ENCODE measurements around the gene CUTA. TPM values are rescaled to one million over a fixed set of nuclear protein-coding genes. Genes with fewer than 3 reads are reported as not detected.

CUTA gene
- total RNA-seq, 2 experiments from 2014 or later = 164 to 175 TPM

GRCh38 chr6:33410050-33410710 is 7.7 kb downstream of the CUTA start:
- Histone ChIP-seq H4K20me1 (ENCODE audit: insufficient read depth, low read length) (no peaks in the 10 kb centered on the region), H3K4me1 (ENCODE audit: insufficient read depth, low read length, poor library complexity, severe bottlenecking) (peaks cover 40% of the 10 kb centered on the region), H3K9me3 (ENCODE audit: low read length) (no peaks in the 10 kb centered on the region), H3K4me3 (ENCODE audit: low read depth, low read length, poor library complexity, severe bottlenecking) (peak overlapping the region; percentile 81), H3K27ac (ENCODE audit: low read depth, low read length, poor library complexity, severe bottlenecking) (peak overlapping the region; percentile 85), H3K36me3 (ENCODE audit: insufficient read depth, low read length) (peaks cover 72% of the 10 kb centered on the region), H3K4me2 (ENCODE audit: low read length) (peak overlapping the region; percentile 97), H3K9me2 (ENCODE audit: insufficient read depth, low read length) (no peaks in the 10 kb centered on the region), H2AFZ (ENCODE audit: low read length) (no peak overlapping the region), H3K79me2 (ENCODE audit: insufficient read depth, low read depth, low read length) (peaks cover 5% of the 10 kb centered on the region; the same call in 1 of the 2 replicates)
- intact Hi-C loops (cut with micrococcal nuclease; ENCODE audit: unreplicated experiment) = loop anchor here (1.0 to 10.0 kb wide), 3 partner anchors 19 to 205 kb away; partner anchors contain the start of genes HSD17B8, KIFC1, RING1 and RXRB
- ChIA-PET CTCF (ENCODE audit: unreplicated experiment) (interaction anchor here (0.6 kb wide), 1 partner anchor 21 kb away, joined by 14 read pairs; no protein-coding TSS in a partner anchor), POLR2A (no interaction called here)
- peak; percentile 97 for DNase-seq (ENCODE audit: low spot score)
- BruUV-seq (replicated peaks) = no TSS peak
- no peak for TF ChIP-seq EZH2phosphoT487 (IDR thresholded peaks at IDR 0.05; ENCODE audit: borderline replicate concordance, low read depth, low read length)
- no peak for TF ChIP-seq CTCF (conservative IDR thresholded peaks at IDR 0.05; ENCODE audit: low read length)

GRCh38 chr6:33407132-33407718 is 10.7 kb downstream of the CUTA start:
- no peak for DNase-seq (ENCODE audit: low spot score)
- Histone ChIP-seq H3K27ac (ENCODE audit: low read depth, low read length, poor library complexity, severe bottlenecking) (peak overlapping the region; percentile 26), H3K4me2 (ENCODE audit: low read length) (no peak overlapping the region), H3K79me2 (ENCODE audit: insufficient read depth, low read depth, low read length) (peaks cover 15% of the 10 kb centered on the region; the same call in 1 of the 2 replicates), H4K20me1 (ENCODE audit: insufficient read depth, low read length) (no peaks in the 10 kb centered on the region), H3K4me3 (ENCODE audit: low read depth, low read length, poor library complexity, severe bottlenecking) (no peak overlapping the region), H3K9me2 (ENCODE audit: insufficient read depth, low read length) (no peaks in the 10 kb centered on the region), H2AFZ (ENCODE audit: low read length) (no peak overlapping the region), H3K36me3 (ENCODE audit: insufficient read depth, low read length) (peaks cover 74% of the 10 kb centered on the region), H3K9me3 (ENCODE audit: low read length) (no peaks in the 10 kb centered on the region), H3K4me1 (ENCODE audit: insufficient read depth, low read length, poor library complexity, severe bottlenecking) (peaks cover 24% of the 10 kb centered on the region)
- ChIA-PET CTCF (ENCODE audit: unreplicated experiment) (no interaction called here), POLR2A (interaction anchor here (0.6 to 0.7 kb wide), 2 partner anchors 301 to 1008 kb away, joined by 3 read pairs; no protein-coding TSS in a partner anchor)
- intact Hi-C loops (cut with micrococcal nuclease; ENCODE audit: unreplicated experiment) = no loop called here
- no peak for TF ChIP-seq EZH2phosphoT487 (IDR thresholded peaks at IDR 0.05; ENCODE audit: borderline replicate concordance, low read depth, low read length)
- peak; percentile 60 for TF ChIP-seq CTCF (conservative IDR thresholded peaks at IDR 0.05; ENCODE audit: low read length)
- TSS peak; percentile 35 for BruUV-seq (replicated peaks)

- POLR2A ChIA-PET = no interaction called here
- no TSS peak for BruUV-seq (replicated peaks)
- intact Hi-C loops (cut with micrococcal nuclease; ENCODE audit: unreplicated experiment) = no loop called here
Measured at GRCh38 chr6:33406126-33406525, 11.8 kb downstream of the CUTA start.

More at GRCh38 chr6:33406126-33406525, 11.8 kb downstream of the CUTA start:
- no peaks in the 10 kb centered on the region for H3K9me2 ChIP-seq (ENCODE audit: insufficient read depth, low read length)
- no peak overlapping the region for H3K4me3 ChIP-seq (ENCODE audit: low read depth, low read length, poor library complexity, severe bottlenecking)
- peaks cover 21% of the 10 kb centered on the region; the same call in 1 of the 2 replicates for H3K79me2 ChIP-seq (ENCODE audit: insufficient read depth, low read depth, low read length)
- H4K20me1 ChIP-seq (ENCODE audit: insufficient read depth, low read length) = no peaks in the 10 kb centered on the region
- CTCF ChIA-PET (ENCODE audit: unreplicated experiment) = no interaction called here
- H3K36me3 ChIP-seq (ENCODE audit: insufficient read depth, low read length) = peaks cover 82% of the 10 kb centered on the region
- H3K27ac ChIP-seq (ENCODE audit: low read depth, low read length, poor library complexity, severe bottlenecking) = no peak overlapping the region
- TF ChIP-seq CTCF (conservative IDR thresholded peaks at IDR 0.05; ENCODE audit: low read length) = no peak
- no peak for TF ChIP-seq EZH2phosphoT487 (IDR thresholded peaks at IDR 0.05; ENCODE audit: borderline replicate concordance, low read depth, low read length)
- DNase-seq (ENCODE audit: low spot score) = no peak
- H3K9me3 ChIP-seq (ENCODE audit: low read length) = no peaks in the 10 kb centered on the region
- H3K4me2 ChIP-seq (ENCODE audit: low read length) = no peak overlapping the region
- no peak overlapping the region for H2AFZ ChIP-seq (ENCODE audit: low read length)
- H3K4me1 ChIP-seq (ENCODE audit: insufficient read depth, low read length, poor library complexity, severe bottlenecking) = peaks cover 13% of the 10 kb centered on the region

Data from OCI-LY7 (cell line).